ENCODE results near the gene FOXN3.

Gene FOXN3

GRCh38 chr14:89293314-89293916, 123.6 kb downstream of the FOXN3 start:
- DNase-seq (ENCODE audit: extremely low read depth, low read depth) = no peak
- no peak for TF ChIP-seq CTCF (IDR thresholded peaks at IDR 0.05; ENCODE audit: low read depth, low read length)

DNA sequence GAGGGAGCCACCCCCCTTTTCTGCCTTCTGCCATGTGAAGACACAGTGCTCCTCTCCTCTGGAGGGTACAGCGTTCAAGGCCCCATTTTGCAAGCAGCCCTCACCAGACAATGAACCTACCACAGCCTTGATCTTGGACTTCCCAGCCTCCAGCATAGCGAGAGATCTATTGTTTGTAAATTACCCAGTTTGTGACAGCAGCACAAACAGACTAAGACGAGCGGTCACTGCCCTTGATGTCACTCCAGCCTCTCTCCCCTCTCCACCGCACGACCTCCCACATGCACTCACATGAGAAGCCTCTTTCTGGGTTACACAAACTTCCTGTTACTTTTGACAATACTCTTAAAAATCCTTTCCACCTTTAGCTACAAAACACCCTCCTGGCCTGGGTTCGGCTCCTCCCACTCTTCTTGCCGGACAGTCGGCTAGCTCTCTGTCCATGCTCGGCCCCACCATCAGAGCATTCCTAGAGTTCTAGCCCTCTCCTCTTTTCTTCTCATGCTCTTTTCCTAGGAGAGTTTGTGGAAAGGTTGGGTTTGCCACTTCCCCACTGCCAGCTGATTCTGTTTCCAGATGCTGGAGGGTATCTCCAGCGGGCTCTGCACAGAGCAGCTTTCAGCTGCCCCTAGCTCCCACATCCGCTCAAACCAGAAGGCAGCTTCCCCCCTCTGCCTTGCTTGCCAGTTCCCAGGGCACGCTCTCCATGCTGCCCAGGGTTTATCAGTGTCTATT, 124.3 kb downstream of the FOXN3 start:
- TF ChIP-seq CTCF (IDR thresholded peaks at IDR 0.05; ENCODE audit: low read depth, low read length) = no peak
- DNase-seq (ENCODE audit: extremely low read depth, low read depth) = no peak

- TF ChIP-seq CTCF (IDR thresholded peaks at IDR 0.05; ENCODE audit: low read depth, low read length) = no peak
- DNase-seq (ENCODE audit: extremely low read depth, low read depth) = no peak
These were observed 125.6 kb downstream of the FOXN3 start for GRCh38 chr14:89291351-89291940.

DNA sequence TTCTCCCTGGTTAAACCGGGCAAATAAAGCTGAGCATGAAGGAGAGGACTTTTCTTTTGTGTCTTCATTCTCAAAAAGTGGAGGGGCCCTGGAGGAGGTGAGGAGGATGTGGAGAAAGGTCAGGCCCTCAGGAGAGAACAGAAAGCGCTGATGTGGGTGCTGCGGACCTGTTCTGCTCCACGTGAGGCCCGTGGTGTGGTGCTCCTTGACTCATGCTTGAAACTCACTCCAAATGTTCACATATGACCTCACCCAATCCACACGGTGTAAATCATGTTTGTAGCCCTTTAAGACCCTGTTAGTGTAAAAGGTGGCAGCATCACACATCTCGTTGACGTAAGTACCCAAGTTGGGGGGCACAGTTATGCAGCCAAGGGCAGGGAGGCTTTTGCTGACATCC, 126.2 kb downstream of the FOXN3 start:
- TF ChIP-seq CTCF (IDR thresholded peaks at IDR 0.05; ENCODE audit: low read depth, low read length) = no peak
- no peak for DNase-seq (ENCODE audit: extremely low read depth, low read depth)

- no peak for DNase-seq (ENCODE audit: extremely low read depth, low read depth)
- no peak for TF ChIP-seq CTCF (IDR thresholded peaks at IDR 0.05; ENCODE audit: low read depth, low read length)
These were observed 127.6 kb downstream of the FOXN3 start for GRCh38 chr14:89289477-89289876.

DNA sequence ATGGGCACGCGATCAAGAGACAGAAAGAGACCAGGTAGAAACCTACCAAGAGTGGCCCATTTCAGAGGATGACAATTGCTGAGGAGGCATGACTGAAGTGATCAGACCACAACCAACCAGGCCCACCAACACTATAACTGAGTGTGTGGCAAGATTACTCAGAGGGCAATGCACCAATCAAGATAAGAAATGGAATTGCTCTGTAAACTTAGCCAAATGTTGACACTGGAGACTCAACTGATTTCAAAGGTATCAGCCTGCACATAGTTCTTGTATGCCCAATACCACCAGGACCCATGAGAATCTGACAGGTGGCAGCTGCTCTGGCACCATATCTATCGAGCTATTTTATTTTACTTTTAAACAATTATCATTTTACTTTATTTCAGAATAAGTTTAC, 128.9 kb downstream of the FOXN3 start:
- DNase-seq (ENCODE audit: extremely low read depth, low read depth) = no peak
- TF ChIP-seq CTCF (IDR thresholded peaks at IDR 0.05; ENCODE audit: low read depth, low read length) = no peak

- TF ChIP-seq CTCF (IDR thresholded peaks at IDR 0.05; ENCODE audit: low read depth, low read length) = no peak
- peak; percentile 57 for DNase-seq (ENCODE audit: extremely low read depth, low read depth)
These were observed 132.5 kb downstream of the FOXN3 start for GRCh38 chr14:89284333-89285058.
